Fibroblast of the aortic adventitia (primary cell): ENCODE results near the gene MYOCD. TPM values are rescaled to one million over a fixed set of nuclear protein-coding genes. Genes with fewer than 3 reads are reported as not detected.

Experiments
- DNase-seq: peaks from one replicate; pipeline ENCODE4 v3.0.0-alpha.2; 2010; ENCODE audit warnings: low read depth
- H3K4me3 ChIP-seq: 2 replicates; pipeline ENCODE4 v1.5.1; 2011; ENCODE audit warnings: low read depth, mild to moderate bottlenecking, control low read depth, low read length, moderate library complexity
- CTCF ChIP-seq: IDR thresholded peaks from 2 replicates; pipeline ENCODE4 v1.5.1; 2011; ENCODE audit warnings: mild to moderate bottlenecking, low read length, control low read depth, inconsistent platforms; ENCODE audit not compliant: insufficient read depth
- total RNA-seq: library from RNA; depleted of rRNA; stranded (reverse); fragments of >200 nt; gene quantifications from 2 replicates; pipeline ENCODE4 v1.2.3, GENCODE V29; 2012; ENCODE audit warnings: low replicate concordance

Gene MYOCD
- 0.16 and 0.18 TPM in 2 replicates for total RNA-seq

- peak; percentile 2 for DNase-seq
- TF ChIP-seq CTCF = no peak
- H3K4me3 ChIP-seq = peak within 1 kb of the TSS; percentile 58
Observed at GRCh38 chr17:12665263-12666210, at the start of gene MYOCD. TSS of gene MYOCD (plus strand) at chr17:12665890. CDS start at chr17:12666189, 299 bp downstream.

- TF ChIP-seq CTCF = no peak
- H3K4me3 ChIP-seq = no peak overlapping the region
- no peak for DNase-seq
Observed at GRCh38 chr17:12616161-12616560, 49.5 kb upstream of the MYOCD start.

GRCh38 chr17:12618557-12618956, 47.1 kb upstream of the MYOCD start:
- DNase-seq = no peak
- no peak overlapping the region for H3K4me3 ChIP-seq
- TF ChIP-seq CTCF = no peak

- TF ChIP-seq CTCF = no peak
- DNase-seq = peak; percentile 5
- H3K4me3 ChIP-seq = no peak overlapping the region
Observed at GRCh38 chr17:12619459-12620199, 46.1 kb upstream of the MYOCD start.

- no peak for DNase-seq
- no peak overlapping the region for H3K4me3 ChIP-seq
- no peak for TF ChIP-seq CTCF
Observed at GRCh38 chr17:12620200-12620720, 45.4 kb upstream of the MYOCD start.

GRCh38 chr17:12622726-12623125, 43.0 kb upstream of the MYOCD start:
- no peak for DNase-seq
- TF ChIP-seq CTCF = no peak
- H3K4me3 ChIP-seq = no peak overlapping the region
